Astrocyte of the cerebellum (primary cell): ENCODE results near the gene PPP5C.
"Not testable (repeated sequence)": the region's sequence is repeated elsewhere in the genome, so short reads cannot be mapped to it uniquely, and the experiment has no call there.

Source experiments
- DNase-seq: peaks from one replicate; pipeline ENCODE4 v3.0.0-alpha.2; 2011; ENCODE audit warnings: low read depth
- H3K4me3 ChIP-seq: 2 replicates; pipeline ENCODE4 v1.5.1; 2011; ENCODE audit warnings: mild to moderate bottlenecking, low read depth, low read length, moderate library complexity
- in situ Hi-C: cut with HindIII; loops from 2 replicates; pipeline ENCODE4 v1.10.0; 2017; ENCODE audit warnings: low sequenced_read_pairs
- TF ChIP-seq, protein P1 (sequence below): IDR thresholded peaks from 2 replicates; pipeline ENCODE4 v1.5.1; 2012; ENCODE audit warnings: low read length, low read depth, moderate library complexity, mild to moderate bottlenecking; ENCODE audit errors: missing control alignments

PPP5C gene

DNA sequence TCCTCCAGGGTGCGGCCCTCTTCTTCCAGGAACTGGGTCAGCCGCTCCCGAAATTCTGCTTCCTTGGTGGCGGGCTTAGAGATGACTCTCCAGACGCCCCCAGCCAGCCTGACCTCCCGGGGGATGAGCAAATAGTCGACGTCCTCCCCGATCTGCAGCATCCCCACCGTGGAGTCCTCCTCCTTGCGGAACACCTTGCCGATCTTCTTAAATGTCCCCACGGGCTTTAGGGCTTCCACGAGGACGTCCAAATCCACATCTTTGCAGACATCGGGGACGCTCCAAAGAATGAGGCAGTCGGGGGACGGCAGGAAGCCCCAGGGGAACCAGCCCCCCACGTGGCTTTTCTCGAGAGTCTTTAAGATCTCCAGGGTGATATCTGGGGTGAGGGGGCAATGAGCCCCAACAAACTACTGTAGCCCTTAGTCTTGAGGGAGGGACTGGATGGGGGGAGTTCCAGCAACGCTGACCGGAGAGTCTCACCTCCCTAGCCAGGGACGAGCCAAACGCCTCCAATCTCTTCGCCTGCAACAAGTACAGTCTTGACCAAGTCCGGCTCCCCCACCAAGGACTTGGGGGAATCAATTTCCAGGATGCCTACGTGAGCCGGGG, 65.9 kb downstream of the PPP5C start:
- in situ Hi-C loops: no loop called here
- H3K4me3 ChIP-seq: peak overlapping the region; percentile 58
- no peak for DNase-seq
- TF ChIP-seq, protein P1, sequence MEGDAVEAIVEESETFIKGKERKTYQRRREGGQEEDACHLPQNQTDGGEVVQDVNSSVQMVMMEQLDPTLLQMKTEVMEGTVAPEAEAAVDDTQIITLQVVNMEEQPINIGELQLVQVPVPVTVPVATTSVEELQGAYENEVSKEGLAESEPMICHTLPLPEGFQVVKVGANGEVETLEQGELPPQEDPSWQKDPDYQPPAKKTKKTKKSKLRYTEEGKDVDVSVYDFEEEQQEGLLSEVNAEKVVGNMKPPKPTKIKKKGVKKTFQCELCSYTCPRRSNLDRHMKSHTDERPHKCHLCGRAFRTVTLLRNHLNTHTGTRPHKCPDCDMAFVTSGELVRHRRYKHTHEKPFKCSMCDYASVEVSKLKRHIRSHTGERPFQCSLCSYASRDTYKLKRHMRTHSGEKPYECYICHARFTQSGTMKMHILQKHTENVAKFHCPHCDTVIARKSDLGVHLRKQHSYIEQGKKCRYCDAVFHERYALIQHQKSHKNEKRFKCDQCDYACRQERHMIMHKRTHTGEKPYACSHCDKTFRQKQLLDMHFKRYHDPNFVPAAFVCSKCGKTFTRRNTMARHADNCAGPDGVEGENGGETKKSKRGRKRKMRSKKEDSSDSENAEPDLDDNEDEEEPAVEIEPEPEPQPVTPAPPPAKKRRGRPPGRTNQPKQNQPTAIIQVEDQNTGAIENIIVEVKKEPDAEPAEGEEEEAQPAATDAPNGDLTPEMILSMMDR: no peak

- peak; percentile 80 for DNase-seq
- in situ Hi-C loops: no loop called here
- TF ChIP-seq, protein P1: no peak
- peak within 1 kb of the TSS; percentile 58 for H3K4me3 ChIP-seq
Observed at GRCh38 chr19:46413262-46414031, 66.6 kb downstream of the PPP5C start, which contains the start of gene CCDC8. Gene CCDC8 (minus strand): TSS chr19:46413564. CDS start chr19:46412810, 754 bp downstream.

- DNase-seq, in situ Hi-C loops, H3K4me3 ChIP-seq: not testable (repeated sequence)
Observed at GRCh38 chr19:46414899-46415298, 68.0 kb downstream of the PPP5C start.

DNA sequence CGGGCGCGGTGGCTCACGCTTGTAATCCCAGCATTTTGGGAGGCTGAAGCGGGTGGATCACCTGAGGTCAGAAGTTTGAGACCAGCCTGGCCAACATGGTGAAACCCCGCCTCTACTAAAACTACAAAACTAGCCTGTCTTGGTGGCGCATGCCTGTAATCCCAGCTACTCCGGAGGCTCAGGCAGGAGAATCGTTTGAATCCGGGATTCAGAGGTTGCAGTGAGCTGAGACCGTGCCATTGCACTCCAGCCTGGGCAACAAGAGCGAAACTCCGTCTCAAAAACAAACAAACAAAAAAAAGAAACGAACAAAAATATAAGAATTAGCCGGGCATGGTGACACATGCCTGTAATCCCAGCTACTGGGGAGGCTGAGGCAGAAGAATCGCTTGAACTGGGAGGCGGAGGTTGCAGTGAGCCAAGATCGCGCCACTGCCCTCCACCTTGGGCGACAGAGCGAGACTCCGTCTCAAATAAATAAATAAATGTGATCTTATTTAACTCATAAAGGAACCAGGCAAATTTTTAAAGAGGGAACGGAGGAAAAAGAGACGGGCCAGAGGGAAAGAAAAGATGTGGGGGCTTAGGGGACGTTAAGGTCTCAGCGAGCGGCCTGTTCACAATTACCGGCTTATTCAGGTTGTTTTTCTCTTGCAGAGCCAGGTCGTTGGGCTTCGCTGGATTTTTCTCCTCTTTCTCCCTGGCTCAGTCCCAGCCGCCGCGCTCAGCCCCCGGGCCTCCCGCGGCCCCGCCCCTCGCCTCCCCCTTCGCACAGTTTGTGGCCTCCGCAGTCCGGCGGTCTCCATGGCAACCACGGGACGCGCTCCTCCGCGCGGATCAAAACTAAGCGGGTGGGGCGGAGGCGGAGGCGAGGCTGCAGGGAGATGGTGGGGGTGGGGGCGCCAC, 69.2 kb downstream of the PPP5C start:
- peak overlapping the region; percentile 12 for H3K4me3 ChIP-seq
- DNase-seq: peak; percentile 45
- in situ Hi-C loops: not testable (repeated sequence)

- in situ Hi-C loops: no loop called here
- TF ChIP-seq, protein P1: no peak
- no peak overlapping the region for H3K4me3 ChIP-seq
- no peak for DNase-seq
Observed at GRCh38 chr19:46420056-46420455, 73.2 kb downstream of the PPP5C start.

DNA sequence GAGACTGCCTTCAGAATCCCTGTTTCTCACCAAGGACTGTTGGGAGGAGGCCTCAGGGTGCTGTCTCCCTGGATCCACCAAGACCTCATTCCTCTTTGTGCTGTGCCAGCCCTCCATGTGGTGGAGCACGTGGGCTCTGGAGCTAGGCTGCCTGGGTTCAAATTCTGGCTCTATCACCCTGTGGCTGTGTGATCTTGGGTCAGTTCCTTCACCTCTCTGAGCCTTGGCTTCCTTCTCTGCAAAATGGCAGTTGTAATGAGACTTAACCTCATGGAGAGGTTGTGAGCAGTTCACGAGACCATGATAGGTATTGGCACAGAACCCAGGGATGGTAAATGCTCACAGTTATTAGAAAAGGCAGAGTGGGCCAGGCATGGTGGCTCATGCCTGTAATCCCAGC, 75.5 kb downstream of the PPP5C start:
- no peak overlapping the region for H3K4me3 ChIP-seq
- DNase-seq: no peak
- in situ Hi-C loops: no loop called here
- TF ChIP-seq, protein P1: no peak

- no peak for DNase-seq
- TF ChIP-seq, protein P1: no peak
- in situ Hi-C loops: no loop called here
- no peak overlapping the region for H3K4me3 ChIP-seq
Observed at GRCh38 chr19:46423188-46423587, 76.3 kb downstream of the PPP5C start.
